Stimulated activated naive CD8-positive, alpha-beta T cell treated with anti-CD3 and anti-CD28 coated beads, Interleukin-15, amount 100 ng/mL, for 72 hours (primary cell): Measurements from ENCODE around the gene LCAT.
A peak's percentile ranks its signal among the peaks of the same experiment; 100 is the strongest.

Source experiments
- ATAC-seq: fragments of 150-1000 bp; cut with Tn5 transposase; 2 replicates; pipeline ENCODE4 v1.10.0; 2021; ENCODE audit warnings: mild to moderate bottlenecking, moderate library complexity
- DNase-seq, 2 donors: peaks; one replicate each; pipeline ENCODE4 v3.0.0; 2021 to 2022
- H3K27ac Mint-ChIP-seq, 2 donors: one replicate each; pipeline ENCODE4 v1.8.0; 2022; ENCODE audit warnings: mild to moderate bottlenecking in 2 of 2, mixed read lengths in 2 of 2, moderate library complexity in 2 of 2
- H3K27me3 Mint-ChIP-seq: one replicate; pipeline ENCODE4 v1.8.0; 2022; ENCODE audit warnings: mixed read lengths
- H3K4me1 Mint-ChIP-seq: one replicate; pipeline ENCODE4 v1.8.0; 2022; ENCODE audit warnings: mild to moderate bottlenecking, mixed read lengths
- H3K4me3 Mint-ChIP-seq, 2 donors: one replicate each; pipeline ENCODE4 v1.8.0; 2022; ENCODE audit warnings: mild to moderate bottlenecking in 2 of 2, mixed read lengths in 2 of 2, moderate library complexity in 1 of 2
- H3K9me3 Mint-ChIP-seq, 2 donors: one replicate each; pipeline ENCODE4 v1.8.0; 2022; ENCODE audit warnings: mixed read lengths in 2 of 2

Gene LCAT

GRCh38 chr16:67961551-67961957 is 17.6 kb upstream of the LCAT start:
- Mint-ChIP-seq H3K9me3 (no peaks in the 10 kb centered on the region), H3K27ac (no peak overlapping the region), H3K4me3 (no peak overlapping the region), H3K4me1 (peaks cover 9% of the 10 kb centered on the region), H3K27me3 (no peaks in the 10 kb centered on the region)
- DNase-seq (no peak), ATAC-seq (no peak)

GRCh38 chr16:67959536-67960329 is 15.8 kb upstream of the LCAT start:
- no peak for DNase-seq
- ATAC-seq = no peak
- Mint-ChIP-seq H3K4me1 (peaks cover 5% of the 10 kb centered on the region), H3K27ac (peak overlapping the region in 1 of 2 donors; percentile 65), H3K9me3 (no peaks in the 10 kb centered on the region), H3K27me3 (no peaks in the 10 kb centered on the region), H3K4me3 (no peak overlapping the region)

GRCh38 chr16:67957622-67958021 is 13.7 kb upstream of the LCAT start:
- H3K4me3 Mint-ChIP-seq = no peak overlapping the region

GRCh38 chr16:67954421-67955196 is 10.7 kb upstream of the LCAT start:
- no peak overlapping the region for H3K27ac Mint-ChIP-seq

More at GRCh38 chr16:67957622-67958021, 13.7 kb upstream of the LCAT start:
- H3K4me1 Mint-ChIP-seq = no peaks in the 10 kb centered on the region
- H3K27me3 Mint-ChIP-seq = no peaks in the 10 kb centered on the region
- DNase-seq (no peak), ATAC-seq (no peak)
- no peak overlapping the region for H3K27ac Mint-ChIP-seq
- no peaks in the 10 kb centered on the region for H3K9me3 Mint-ChIP-seq

GRCh38 chr16:67953641-67954375 is 9.9 kb upstream of the LCAT start:
- Mint-ChIP-seq H3K9me3 (no peaks in the 10 kb centered on the region), H3K4me1 (no peaks in the 10 kb centered on the region), H3K27me3 (no peaks in the 10 kb centered on the region), H3K4me3 (no peak overlapping the region), H3K27ac (peak overlapping the region in 1 of 2 donors; percentile 61)
- ATAC-seq (no peak), DNase-seq (no peak)

More at GRCh38 chr16:67954421-67955196, 10.7 kb upstream of the LCAT start:
- no peak for ATAC-seq
- H3K4me1 Mint-ChIP-seq = no peaks in the 10 kb centered on the region
- DNase-seq = no peak
- H3K9me3 Mint-ChIP-seq = no peaks in the 10 kb centered on the region
- H3K27me3 Mint-ChIP-seq = no peaks in the 10 kb centered on the region
- no peak overlapping the region for H3K4me3 Mint-ChIP-seq

GRCh38 chr16:67951485-67951884 is 7.6 kb upstream of the LCAT start:
- no peak overlapping the region for H3K4me3 Mint-ChIP-seq
- no peak overlapping the region for H3K27ac Mint-ChIP-seq
- H3K27me3 Mint-ChIP-seq = no peaks in the 10 kb centered on the region
- H3K9me3 Mint-ChIP-seq = no peaks in the 10 kb centered on the region
- ATAC-seq (no peak), DNase-seq (no peak)
- no peaks in the 10 kb centered on the region for H3K4me1 Mint-ChIP-seq

- no peaks in the 10 kb centered on the region for H3K9me3 Mint-ChIP-seq
- H3K4me1 Mint-ChIP-seq = no peaks in the 10 kb centered on the region
- H3K27ac Mint-ChIP-seq = peak overlapping the region in 1 of 2 donors; percentile 21
- ATAC-seq = no peak
- no peak overlapping the region for H3K4me3 Mint-ChIP-seq
- H3K27me3 Mint-ChIP-seq = no peaks in the 10 kb centered on the region
- no peak for DNase-seq
Measured at GRCh38 chr16:67950335-67950843, 6.5 kb upstream of the LCAT start.

GRCh38 chr16:67949645-67950044 is 5.7 kb upstream of the LCAT start:
- H3K4me1 Mint-ChIP-seq = no peaks in the 10 kb centered on the region
- ATAC-seq (no peak), DNase-seq (no peak)
- no peaks in the 10 kb centered on the region for H3K27me3 Mint-ChIP-seq
- no peak overlapping the region for H3K4me3 Mint-ChIP-seq
- no peaks in the 10 kb centered on the region for H3K9me3 Mint-ChIP-seq
- H3K27ac Mint-ChIP-seq = peak overlapping the region in 1 of 2 donors; percentile 12

- Mint-ChIP-seq H3K4me1 (no peaks in the 10 kb centered on the region), H3K4me3 (no peak overlapping the region), H3K27me3 (no peaks in the 10 kb centered on the region), H3K9me3 (no peaks in the 10 kb centered on the region), H3K27ac (peak overlapping the region in 1 of 2 donors; percentile 16)
- no peak for DNase-seq
- ATAC-seq = no peak
Measured at GRCh38 chr16:67948015-67948414, 4.1 kb upstream of the LCAT start.

- Mint-ChIP-seq H3K4me1 (peaks cover 4% of the 10 kb centered on the region), H3K4me3 (no peak overlapping the region), H3K27me3 (no peaks in the 10 kb centered on the region), H3K27ac (no peak overlapping the region), H3K9me3 (no peaks in the 10 kb centered on the region)
- DNase-seq (no peak), ATAC-seq (no peak)
Measured at GRCh38 chr16:67946966-67947558, 3.1 kb upstream of the LCAT start.

- Mint-ChIP-seq H3K27ac (peak overlapping the region in 1 of 2 donors; percentile 63), H3K4me1 (peaks cover 13% of the 10 kb centered on the region), H3K9me3 (no peaks in the 10 kb centered on the region), H3K27me3 (no peaks in the 10 kb centered on the region), H3K4me3 (no peak overlapping the region)
- no peak for ATAC-seq
- no peak for DNase-seq
Measured at GRCh38 chr16:67946128-67946569, 2.2 kb upstream of the LCAT start.

GRCh38 chr16:67945392-67945933 is 1.5 kb upstream of the LCAT start:
- no peak overlapping the region for H3K27ac Mint-ChIP-seq
- H3K4me3 Mint-ChIP-seq = no peak overlapping the region
- peaks cover 16% of the 10 kb centered on the region for H3K4me1 Mint-ChIP-seq
- no peaks in the 10 kb centered on the region for H3K9me3 Mint-ChIP-seq
- DNase-seq = no peak
- no peaks in the 10 kb centered on the region for H3K27me3 Mint-ChIP-seq
- ATAC-seq = no peak

- DNase-seq = no peak
- Mint-ChIP-seq H3K4me1 (peaks cover 23% of the 10 kb centered on the region), H3K9me3 (no peaks in the 10 kb centered on the region), H3K4me3 (no peak overlapping the region), H3K27me3 (no peaks in the 10 kb centered on the region), H3K27ac (peak overlapping the region in 1 of 2 donors; percentile 88)
- ATAC-seq = no peak
Measured at GRCh38 chr16:67944690-67945391, 921 bp upstream of the LCAT start.

- H3K4me3 Mint-ChIP-seq = no peak overlapping the region
- no peak for ATAC-seq
- H3K27ac Mint-ChIP-seq = no peak overlapping the region
- H3K9me3 Mint-ChIP-seq = no peaks in the 10 kb centered on the region
- peaks cover 34% of the 10 kb centered on the region for H3K4me1 Mint-ChIP-seq
- no peaks in the 10 kb centered on the region for H3K27me3 Mint-ChIP-seq
- no peak for DNase-seq
Measured at GRCh38 chr16:67943256-67943618, 683 bp downstream of the LCAT start.
